Measurements from ENCODE around the gene MED15. TPM values are rescaled to one million over a fixed set of nuclear protein-coding genes. Genes with fewer than 3 reads are reported as not detected.

MED15 gene
- total RNA-seq, 1 experiment from 2014 or later = 59.3 TPM

- DNase-seq (ENCODE audit: low read depth, low spot score) (no peak), ATAC-seq (no peak)
- TF ChIP-seq, protein P1, sequence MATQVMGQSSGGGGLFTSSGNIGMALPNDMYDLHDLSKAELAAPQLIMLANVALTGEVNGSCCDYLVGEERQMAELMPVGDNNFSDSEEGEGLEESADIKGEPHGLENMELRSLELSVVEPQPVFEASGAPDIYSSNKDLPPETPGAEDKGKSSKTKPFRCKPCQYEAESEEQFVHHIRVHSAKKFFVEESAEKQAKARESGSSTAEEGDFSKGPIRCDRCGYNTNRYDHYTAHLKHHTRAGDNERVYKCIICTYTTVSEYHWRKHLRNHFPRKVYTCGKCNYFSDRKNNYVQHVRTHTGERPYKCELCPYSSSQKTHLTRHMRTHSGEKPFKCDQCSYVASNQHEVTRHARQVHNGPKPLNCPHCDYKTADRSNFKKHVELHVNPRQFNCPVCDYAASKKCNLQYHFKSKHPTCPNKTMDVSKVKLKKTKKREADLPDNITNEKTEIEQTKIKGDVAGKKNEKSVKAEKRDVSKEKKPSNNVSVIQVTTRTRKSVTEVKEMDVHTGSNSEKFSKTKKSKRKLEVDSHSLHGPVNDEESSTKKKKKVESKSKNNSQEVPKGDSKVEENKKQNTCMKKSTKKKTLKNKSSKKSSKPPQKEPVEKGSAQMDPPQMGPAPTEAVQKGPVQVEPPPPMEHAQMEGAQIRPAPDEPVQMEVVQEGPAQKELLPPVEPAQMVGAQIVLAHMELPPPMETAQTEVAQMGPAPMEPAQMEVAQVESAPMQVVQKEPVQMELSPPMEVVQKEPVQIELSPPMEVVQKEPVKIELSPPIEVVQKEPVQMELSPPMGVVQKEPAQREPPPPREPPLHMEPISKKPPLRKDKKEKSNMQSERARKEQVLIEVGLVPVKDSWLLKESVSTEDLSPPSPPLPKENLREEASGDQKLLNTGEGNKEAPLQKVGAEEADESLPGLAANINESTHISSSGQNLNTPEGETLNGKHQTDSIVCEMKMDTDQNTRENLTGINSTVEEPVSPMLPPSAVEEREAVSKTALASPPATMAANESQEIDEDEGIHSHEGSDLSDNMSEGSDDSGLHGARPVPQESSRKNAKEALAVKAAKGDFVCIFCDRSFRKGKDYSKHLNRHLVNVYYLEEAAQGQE (IDR thresholded peaks at IDR 0.05; ENCODE audit: insufficient read depth in 1 of 2, low read depth in 2 of 2, low read length in 1 of 2) = no peak
- TF ChIP-seq TCF7L2 (IDR thresholded peaks at IDR 0.05; ENCODE audit: low read depth, low read length) (no peak), SIN3A (IDR thresholded peaks at IDR 0.05; ENCODE audit: borderline replicate concordance, insufficient read depth, low read depth, low read length) (no peak), POLR2AphosphoS5 (IDR thresholded peaks at IDR 0.05; ENCODE audit: low read depth, low read length) (no peak)
- TF ChIP-seq, protein P2, sequence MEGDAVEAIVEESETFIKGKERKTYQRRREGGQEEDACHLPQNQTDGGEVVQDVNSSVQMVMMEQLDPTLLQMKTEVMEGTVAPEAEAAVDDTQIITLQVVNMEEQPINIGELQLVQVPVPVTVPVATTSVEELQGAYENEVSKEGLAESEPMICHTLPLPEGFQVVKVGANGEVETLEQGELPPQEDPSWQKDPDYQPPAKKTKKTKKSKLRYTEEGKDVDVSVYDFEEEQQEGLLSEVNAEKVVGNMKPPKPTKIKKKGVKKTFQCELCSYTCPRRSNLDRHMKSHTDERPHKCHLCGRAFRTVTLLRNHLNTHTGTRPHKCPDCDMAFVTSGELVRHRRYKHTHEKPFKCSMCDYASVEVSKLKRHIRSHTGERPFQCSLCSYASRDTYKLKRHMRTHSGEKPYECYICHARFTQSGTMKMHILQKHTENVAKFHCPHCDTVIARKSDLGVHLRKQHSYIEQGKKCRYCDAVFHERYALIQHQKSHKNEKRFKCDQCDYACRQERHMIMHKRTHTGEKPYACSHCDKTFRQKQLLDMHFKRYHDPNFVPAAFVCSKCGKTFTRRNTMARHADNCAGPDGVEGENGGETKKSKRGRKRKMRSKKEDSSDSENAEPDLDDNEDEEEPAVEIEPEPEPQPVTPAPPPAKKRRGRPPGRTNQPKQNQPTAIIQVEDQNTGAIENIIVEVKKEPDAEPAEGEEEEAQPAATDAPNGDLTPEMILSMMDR (IDR thresholded peaks at IDR 0.05) = no peak
- Histone ChIP-seq H3K4me3 (ENCODE audit: low read depth in 2 of 2, low read length in 2 of 2) (no peak overlapping the region), H3K9me3 (ENCODE audit: control insufficient read depth, insufficient read depth, low read depth, low read length) (no peaks in the 10 kb centered on the region), H3K27ac (ENCODE audit: low read length) (no peak overlapping the region), H3K27me3 (ENCODE audit: control insufficient read depth, insufficient read depth, low read length) (no peaks in the 10 kb centered on the region), H3K36me3 (ENCODE audit: control insufficient read depth, insufficient read depth, low read length) (no peaks in the 10 kb centered on the region), H3K4me1 (ENCODE audit: control insufficient read depth, insufficient read depth, low read length) (peaks cover 22% of the 10 kb centered on the region)
- intact Hi-C loops (cut with micrococcal nuclease; ENCODE audit: unreplicated experiment) (no loop called here), in situ Hi-C loops (cut with HindIII; ENCODE audit: low pct_unique_long_range_greater_than_20kb, low sequenced_read_pairs) (no loop called here)
- ChIA-PET CTCF (no interaction called here), POLR2A (no interaction called here)
- BruUV-seq (replicated peaks) = no TSS peak
Measured at GRCh38 chr22:20533879-20534265, 26.5 kb downstream of the MED15 start.

DNA sequence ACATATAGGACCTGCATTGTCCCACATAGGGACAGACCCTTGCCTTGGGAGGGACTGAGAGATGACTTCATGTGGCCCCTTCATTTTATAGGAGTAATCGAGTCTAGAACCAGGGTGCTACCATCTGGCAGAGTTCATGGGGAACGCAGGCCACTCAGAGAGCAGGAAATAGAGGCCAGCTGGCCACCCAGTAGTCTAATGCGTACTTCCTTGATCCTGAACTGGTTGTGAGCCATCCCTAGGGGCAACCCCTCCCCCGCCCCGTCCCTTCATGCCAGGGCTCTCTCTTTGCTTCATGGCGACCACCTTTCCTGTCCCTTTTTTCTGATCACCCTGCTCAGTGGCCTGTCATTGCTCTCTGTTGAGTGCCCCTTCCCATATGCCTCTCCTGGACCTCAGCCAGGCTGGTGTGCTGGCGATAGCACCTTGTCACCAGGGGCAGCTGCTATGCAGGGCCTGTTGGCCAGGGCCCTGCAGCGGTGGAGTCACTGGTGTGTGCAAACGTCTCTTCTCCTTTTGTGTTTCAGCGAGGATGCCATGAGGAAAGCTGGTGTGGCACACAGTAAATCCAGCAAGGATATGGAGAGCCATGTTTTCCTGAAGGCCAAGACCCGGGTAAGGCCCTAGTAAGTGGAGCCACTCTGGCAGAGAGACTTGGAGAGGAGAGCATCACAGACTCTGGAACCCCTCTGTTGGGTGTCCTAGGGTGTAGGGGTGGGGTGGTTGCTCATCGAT, 29.3 kb downstream of the MED15 start:
- CTCF ChIA-PET = no interaction called here
- intact Hi-C loops (cut with micrococcal nuclease; ENCODE audit: unreplicated experiment) (no loop called here), in situ Hi-C loops (cut with HindIII; ENCODE audit: low pct_unique_long_range_greater_than_20kb, low sequenced_read_pairs) (no loop called here)
- H3K27ac ChIP-seq (ENCODE audit: low read length) = no peak overlapping the region
- BruUV-seq (replicated peaks) = no TSS peak
- no peak overlapping the region for H3K4me3 ChIP-seq (ENCODE audit: low read depth in 2 of 2, low read length in 2 of 2)
- peaks cover 5% of the 10 kb centered on the region for H3K4me1 ChIP-seq (ENCODE audit: control insufficient read depth, insufficient read depth, low read length)
- H3K36me3 ChIP-seq (ENCODE audit: control insufficient read depth, insufficient read depth, low read length) = no peaks in the 10 kb centered on the region; the same call in 1 of the 2 replicates
- POLR2A ChIA-PET = no interaction called here
- H3K9me3 ChIP-seq (ENCODE audit: control insufficient read depth, insufficient read depth, low read depth, low read length) = no peaks in the 10 kb centered on the region
- TF ChIP-seq SIN3A (IDR thresholded peaks at IDR 0.05; ENCODE audit: borderline replicate concordance, insufficient read depth, low read depth, low read length) = no peak
- TF ChIP-seq, protein P2 (IDR thresholded peaks at IDR 0.05) = no peak
- no peak for TF ChIP-seq TCF7L2 (IDR thresholded peaks at IDR 0.05; ENCODE audit: low read depth, low read length)
- TF ChIP-seq, protein P1 (IDR thresholded peaks at IDR 0.05; ENCODE audit: insufficient read depth in 1 of 2, low read depth in 2 of 2, low read length in 1 of 2) = no peak
- no peak for TF ChIP-seq POLR2AphosphoS5 (IDR thresholded peaks at IDR 0.05; ENCODE audit: low read depth, low read length)
- no peaks in the 10 kb centered on the region for H3K27me3 ChIP-seq (ENCODE audit: control insufficient read depth, insufficient read depth, low read length)
- DNase-seq (ENCODE audit: low read depth, low spot score) (no peak), ATAC-seq (no peak)
